Measurements from ENCODE around the gene DNAJA3.
A peak's percentile ranks its signal among the peaks of the same experiment; 100 is the strongest.
"Not testable (repeated sequence)": the region's sequence is repeated elsewhere in the genome, so short reads cannot be mapped to it uniquely, and the experiment has no call there.

The DNAJA3 gene

DNA sequence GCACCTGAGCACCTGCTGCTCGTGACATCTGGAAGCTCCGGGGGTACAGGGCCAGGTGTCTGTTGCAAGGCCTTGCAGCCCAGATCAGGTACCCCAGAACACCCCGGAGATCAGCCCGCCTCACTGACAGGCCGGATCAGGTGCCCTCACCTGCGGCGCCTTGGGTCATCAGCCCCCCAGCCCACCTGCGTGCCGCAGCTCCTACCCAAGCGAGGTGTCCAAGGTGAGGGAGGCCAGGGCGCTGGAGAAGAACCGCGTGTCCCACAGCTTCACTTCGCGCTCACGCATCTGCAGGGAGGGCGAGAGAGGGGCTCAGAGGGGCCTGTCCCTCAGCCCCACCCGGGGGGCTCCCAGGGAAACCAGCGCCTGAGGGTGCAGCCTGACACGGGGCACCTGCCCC is 37.9 kb upstream of the DNAJA3 start:
- DNase-seq (ENCODE audit: low read depth in 2 of 2): no peak

DNA sequence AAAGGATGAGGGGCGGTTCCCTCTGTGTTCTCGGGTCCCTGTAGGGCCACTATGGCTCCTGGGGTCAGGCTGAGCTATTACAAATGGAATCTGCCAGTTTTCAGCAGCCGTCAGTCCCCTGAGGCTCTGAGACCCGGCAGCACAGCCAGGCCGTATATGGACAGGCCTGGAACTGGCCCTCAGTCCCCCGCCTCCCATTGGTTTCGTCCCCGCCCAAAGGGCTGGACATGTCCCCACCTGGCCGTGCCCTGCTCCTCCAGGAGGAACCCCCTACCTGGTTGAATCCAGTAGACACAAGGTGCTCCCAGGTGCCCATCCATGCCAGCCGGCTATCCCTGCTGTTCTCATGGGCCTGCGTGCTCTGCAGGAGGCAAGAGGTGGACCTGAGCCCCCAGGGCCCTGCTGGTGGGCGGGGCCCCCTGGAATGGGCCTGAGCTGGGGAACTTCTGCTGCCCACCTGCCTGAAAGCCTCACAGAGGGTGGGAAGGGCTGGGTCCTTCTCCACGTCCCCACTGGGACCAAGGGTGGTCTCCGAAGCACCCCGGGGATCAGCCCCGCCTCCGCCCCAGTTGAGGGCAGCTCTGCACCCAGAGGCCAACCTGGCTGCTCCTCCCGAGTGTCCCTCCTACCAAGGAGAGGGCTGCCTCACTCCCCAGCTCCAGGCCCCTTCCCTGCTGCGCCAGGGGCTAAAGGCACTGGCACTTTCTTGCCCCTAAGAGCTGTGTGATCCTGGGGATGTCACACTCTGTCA is 37.2 kb upstream of the DNAJA3 start:
- no peak for DNase-seq (ENCODE audit: low read depth in 2 of 2)

DNA sequence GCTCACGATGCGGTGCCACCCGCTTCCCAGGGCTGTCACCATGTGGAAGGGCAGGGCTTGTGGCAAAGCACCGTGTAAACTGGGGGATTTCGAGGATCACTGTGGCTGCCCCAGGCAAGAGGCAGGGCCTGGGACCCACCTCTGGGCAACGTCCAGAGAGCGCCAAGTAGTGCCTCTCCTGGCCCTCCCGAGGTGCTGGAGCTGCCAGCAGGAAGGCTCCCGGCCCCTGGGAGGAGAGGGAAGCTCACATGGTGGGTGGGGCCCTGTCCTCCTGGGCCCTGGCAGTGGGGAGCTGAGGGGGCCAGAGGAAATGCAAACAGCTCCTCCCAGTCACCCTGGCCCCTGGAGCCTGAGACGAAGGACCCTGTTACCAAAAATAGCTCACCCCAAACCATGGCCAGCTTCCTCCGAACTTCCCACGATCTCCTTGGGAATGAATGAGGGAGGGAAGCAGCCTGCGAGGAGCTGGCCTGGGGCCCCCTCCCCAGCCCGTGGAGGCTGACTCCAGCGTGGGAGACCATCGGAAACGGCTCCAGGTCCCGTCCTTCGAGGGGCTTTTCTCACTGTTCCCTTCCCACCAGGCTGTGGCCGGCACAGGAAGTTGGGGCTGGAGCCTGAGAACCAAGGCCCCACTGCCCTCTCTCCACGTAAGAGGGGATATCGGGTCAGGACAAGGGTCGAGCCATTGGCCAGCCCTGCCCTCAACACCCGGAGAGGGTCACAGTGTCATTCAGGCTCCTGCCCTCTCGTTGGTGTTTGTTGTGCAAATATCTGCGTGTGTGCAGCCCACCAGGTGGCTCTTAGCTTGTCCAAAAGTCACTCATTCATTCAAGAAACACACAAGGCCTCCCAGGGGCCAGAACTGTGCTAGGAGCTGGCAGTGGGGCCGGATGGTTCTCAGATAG is 36.4 kb upstream of the DNAJA3 start:
- no peak for DNase-seq (ENCODE audit: low read depth in 2 of 2)

DNA sequence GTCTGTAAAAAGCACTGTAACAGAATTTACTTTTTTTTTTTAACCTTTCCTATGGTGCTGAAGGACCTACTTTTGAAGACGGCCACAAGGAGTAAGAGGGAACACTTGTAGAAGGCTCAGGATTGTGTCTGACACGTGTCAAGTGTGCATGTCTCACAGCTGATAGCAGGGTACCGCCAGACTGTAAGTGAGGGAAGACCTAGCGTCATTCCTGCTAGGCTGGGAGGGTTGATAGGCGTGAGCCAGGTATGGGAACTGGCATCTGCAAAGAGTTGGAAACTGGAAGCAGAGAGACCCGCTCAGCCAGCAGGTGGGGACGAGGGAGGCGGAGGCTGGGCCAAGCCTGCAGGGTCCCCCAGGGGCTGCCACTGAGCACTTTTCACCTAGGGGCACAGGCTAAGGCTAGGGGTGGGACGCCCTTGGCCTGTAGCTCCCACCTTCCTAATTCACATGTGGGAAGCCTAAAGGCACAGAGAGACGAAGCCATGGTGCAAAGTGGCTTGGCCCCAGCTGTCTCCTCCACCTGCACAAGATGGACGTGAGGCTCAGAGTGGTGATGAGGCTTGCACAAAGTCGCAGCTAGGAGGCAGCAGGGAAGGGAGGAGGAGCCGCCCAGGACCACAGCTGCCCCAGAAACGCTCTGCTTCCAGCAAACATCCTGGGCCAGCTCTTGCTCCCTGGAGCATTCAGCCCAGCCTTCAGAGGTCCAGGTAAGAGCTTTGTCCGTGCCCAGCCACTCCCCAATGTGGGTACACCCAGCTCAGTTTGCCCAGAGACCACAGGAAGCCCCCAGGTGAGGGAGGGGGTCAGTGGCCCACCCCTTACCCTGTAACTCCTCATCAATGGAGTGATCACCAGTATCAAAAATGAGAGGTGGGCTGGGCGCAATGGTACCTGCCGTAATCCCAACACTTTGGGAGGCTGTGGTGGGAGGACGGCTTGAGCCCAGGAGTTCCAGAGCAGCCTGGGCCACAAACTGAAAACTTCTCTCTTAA is 35.1 kb upstream of the DNAJA3 start:
- no peak for DNase-seq (ENCODE audit: low read depth in 2 of 2)

GRCh38 chr16:4391631-4392381 is 33.9 kb upstream of the DNAJA3 start:
- no peak for DNase-seq (ENCODE audit: low read depth in 2 of 2)

DNA sequence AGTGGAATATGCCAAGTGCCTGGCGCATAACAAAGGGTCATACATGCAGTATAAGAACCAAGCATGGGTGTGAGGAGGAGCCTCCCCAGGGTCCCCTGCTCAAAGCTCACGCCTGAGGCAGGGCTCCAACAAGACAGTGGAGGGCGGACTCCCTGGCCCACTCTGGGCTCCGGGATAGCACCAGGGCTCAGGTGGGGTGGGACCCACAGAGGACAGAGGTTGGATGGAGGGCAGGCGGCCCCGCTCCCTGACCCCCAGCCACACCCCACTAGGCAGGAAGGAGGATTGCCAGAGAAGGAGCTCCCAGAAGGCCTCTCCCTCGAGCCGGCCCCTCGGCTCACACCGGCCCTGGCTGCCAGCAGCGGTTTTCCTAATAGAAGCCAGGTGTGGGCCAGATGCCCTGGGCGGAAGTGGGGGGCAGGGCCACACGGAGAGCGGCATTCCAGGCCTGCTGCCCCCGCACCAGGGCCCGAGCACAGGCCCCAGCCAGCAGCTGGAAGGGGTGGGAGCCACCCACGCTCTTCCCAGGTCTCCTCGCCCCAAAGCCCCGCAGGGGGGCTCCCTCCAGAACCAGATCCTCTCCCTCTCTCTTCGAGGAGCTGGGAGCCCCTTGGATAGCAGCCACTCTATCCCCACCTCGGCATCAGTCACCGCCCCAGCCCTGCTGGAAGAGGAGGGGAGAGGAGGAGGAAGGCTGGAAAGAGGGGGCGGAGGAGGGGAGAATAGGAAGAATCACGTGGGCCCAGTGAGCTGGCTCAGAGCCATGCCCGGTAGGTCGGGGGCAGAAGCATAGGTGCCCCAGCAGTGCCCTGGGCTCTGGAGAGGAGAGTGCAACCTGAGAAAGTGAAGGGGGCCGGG is 33.1 kb upstream of the DNAJA3 start:
- no peak for DNase-seq (ENCODE audit: low read depth in 2 of 2)

DNA sequence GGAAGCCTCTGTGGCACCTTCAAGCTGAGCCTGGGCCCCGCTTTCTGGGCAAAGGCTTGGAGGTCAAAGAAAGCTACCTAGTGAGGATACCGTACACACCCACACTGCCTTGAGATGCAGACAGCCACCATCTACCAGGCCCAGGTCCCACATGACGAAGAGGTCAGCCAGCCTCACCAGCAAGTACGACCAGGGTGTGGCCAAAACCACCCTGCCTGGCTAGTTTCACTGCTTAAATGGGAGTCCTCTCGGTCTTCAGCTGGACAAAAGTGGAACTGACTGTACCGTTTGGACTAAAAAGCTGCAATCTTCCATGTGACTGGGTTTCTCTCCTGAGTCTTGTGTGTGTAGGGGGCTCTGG is 32.4 kb upstream of the DNAJA3 start:
- DNase-seq (ENCODE audit: low read depth in 2 of 2): no peak

DNA sequence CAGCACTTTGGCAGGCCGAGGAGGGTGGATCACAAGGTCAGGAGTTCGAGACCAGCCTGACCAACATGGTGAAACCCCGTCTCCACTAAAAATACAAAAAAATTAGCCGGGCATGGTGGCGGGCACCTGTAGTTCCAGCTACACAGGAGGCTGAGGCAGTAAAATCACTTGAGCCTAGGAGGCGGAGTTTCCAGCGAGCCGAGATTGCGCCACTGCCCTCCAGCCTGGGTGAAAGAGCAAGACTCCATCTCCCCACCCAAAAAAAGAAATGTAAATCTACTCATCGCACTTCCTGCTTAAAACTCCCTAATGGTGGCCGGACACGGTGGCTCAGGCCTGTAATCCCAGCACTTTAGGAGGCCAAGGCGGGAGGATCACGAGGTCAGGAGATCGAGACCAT is 31.8 kb upstream of the DNAJA3 start:
- not testable (repeated sequence) for DNase-seq (ENCODE audit: low read depth in 2 of 2)

DNA sequence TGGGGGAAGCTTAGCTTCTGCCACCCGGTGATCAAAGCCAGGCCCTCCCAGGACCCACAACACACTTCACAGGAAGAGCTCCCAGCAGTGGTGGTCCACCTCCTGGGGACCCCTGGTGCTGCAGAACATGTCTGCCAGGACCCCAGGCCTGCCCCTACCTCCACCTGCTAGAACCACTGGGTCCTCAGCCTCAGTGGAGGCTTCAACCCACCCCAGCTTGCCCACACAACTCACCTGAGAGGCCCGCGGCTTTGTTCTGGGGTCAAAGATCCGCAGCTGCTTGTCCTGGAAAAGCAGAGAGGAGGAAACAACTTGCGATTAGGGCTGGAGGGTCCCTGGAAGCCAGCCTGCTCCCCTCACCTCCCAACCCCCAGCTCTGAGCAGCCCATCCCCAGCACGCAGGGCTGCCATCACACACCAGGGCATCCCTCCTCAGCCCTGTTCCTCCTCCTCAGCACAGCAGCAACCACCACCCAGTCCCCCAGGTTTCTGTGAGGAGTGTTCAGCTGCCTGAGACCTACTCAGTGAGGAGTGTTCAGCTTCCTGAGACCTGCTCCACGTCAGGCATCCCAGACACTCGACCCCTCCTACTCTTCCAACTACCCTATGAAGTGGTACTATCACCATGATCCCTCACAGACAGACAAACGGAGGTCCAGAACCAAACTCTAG is 30.5 kb upstream of the DNAJA3 start:
- no peak for DNase-seq (ENCODE audit: low read depth in 2 of 2)

GRCh38 chr16:4399001-4399730 is 26.5 kb upstream of the DNAJA3 start:
- no peak for DNase-seq (ENCODE audit: low read depth in 2 of 2)

GRCh38 chr16:4401094-4401501 is 24.6 kb upstream of the DNAJA3 start:
- DNase-seq (ENCODE audit: low read depth in 2 of 2): no peak

GRCh38 chr16:4401510-4401909 is 24.2 kb upstream of the DNAJA3 start:
- no peak for DNase-seq (ENCODE audit: low read depth in 2 of 2)

GRCh38 chr16:4402439-4403132 is 23.1 kb upstream of the DNAJA3 start:
- peak; percentile 62 to 63 for DNase-seq (ENCODE audit: low read depth in 2 of 2)

GRCh38 chr16:4403133-4403949 is 22.3 kb upstream of the DNAJA3 start:
- no peak for DNase-seq (ENCODE audit: low read depth in 2 of 2)

- no peak for DNase-seq (ENCODE audit: low read depth in 2 of 2)
These were observed 21.3 kb upstream of the DNAJA3 start for GRCh38 chr16:4404247-4404966.

GRCh38 chr16:4404967-4405696 is 20.5 kb upstream of the DNAJA3 start:
- DNase-seq (ENCODE audit: low read depth in 2 of 2): no peak
